CD4-positive, alpha-beta T cell treated with Interleukin-6 for 4 hours (primary cell): ENCODE measurements around the gene TUBA3E.
"Not testable (repeated sequence)": the region's sequence is repeated elsewhere in the genome, so short reads cannot be mapped to it uniquely, and the experiment has no call there.

Source experiments
- DNase-seq: peaks from one replicate; pipeline ENCODE4 v3.0.0-alpha.2; 2020; ENCODE audit warnings: mixed read lengths

The TUBA3E gene

GRCh38 chr2:130142396-130143265 lies 55.6 kb downstream of the TUBA3E start:
- not testable (repeated sequence) for DNase-seq
